Choroid plexus epithelial cell (primary cell): ENCODE measurements around the gene LYPD1.

Experiments used
- DNase-seq: peaks from one replicate; pipeline ENCODE4 v3.0.0-alpha.2; 2010; ENCODE audit warnings: low read depth
- H3K4me3 ChIP-seq: 2 replicates; pipeline ENCODE4 v1.5.1; 2011; ENCODE audit warnings: low read depth, mild to moderate bottlenecking, control low read depth, low read length, moderate library complexity
- CTCF ChIP-seq: conservative IDR thresholded peaks from 2 replicates; pipeline ENCODE4 v1.5.1; 2011; ENCODE audit warnings: low read depth, mild to moderate bottlenecking, control low read depth, inconsistent platforms, low read length, moderate library complexity

The LYPD1 gene

GRCh38 chr2:132645722-132646539, 24.1 kb downstream of the LYPD1 start:
- no peak for DNase-seq
- H3K4me3 ChIP-seq, result no peak overlapping the region
- no peak for TF ChIP-seq CTCF

GRCh38 chr2:132645176-132645575, 24.8 kb downstream of the LYPD1 start:
- DNase-seq, result no peak
- H3K4me3 ChIP-seq, result no peak overlapping the region
- no peak for TF ChIP-seq CTCF

- TF ChIP-seq CTCF, result no peak
Measured at GRCh38 chr2:132642415-132642814, 27.6 kb downstream of the LYPD1 start.

GRCh38 chr2:132641819-132642218, 28.2 kb downstream of the LYPD1 start:
- TF ChIP-seq CTCF, result no peak
- no peak overlapping the region for H3K4me3 ChIP-seq
- no peak for DNase-seq

More at GRCh38 chr2:132642415-132642814, 27.6 kb downstream of the LYPD1 start:
- H3K4me3 ChIP-seq, result no peak overlapping the region
- DNase-seq, result no peak

GRCh38 chr2:132640116-132640515, 29.9 kb downstream of the LYPD1 start:
- H3K4me3 ChIP-seq, result no peak overlapping the region
- TF ChIP-seq CTCF, result no peak
- no peak for DNase-seq

- no peak for TF ChIP-seq CTCF
- no peak overlapping the region for H3K4me3 ChIP-seq
- DNase-seq, result no peak
Measured at GRCh38 chr2:132638313-132639040, 31.5 kb downstream of the LYPD1 start.
